DMS79 treated with DMSO at 0.1 percent for 48 hours (cell line): ENCODE data around the gene THEM5.
"Not testable (repeated sequence)": the region's sequence is repeated elsewhere in the genome, so short reads cannot be mapped to it uniquely, and the experiment has no call there.

Source experiments
- DNase-seq: peaks from one replicate; lab custom pipeline; 2025; lab: John Stamatoyannopoulos, UW

Gene THEM5, protein sequence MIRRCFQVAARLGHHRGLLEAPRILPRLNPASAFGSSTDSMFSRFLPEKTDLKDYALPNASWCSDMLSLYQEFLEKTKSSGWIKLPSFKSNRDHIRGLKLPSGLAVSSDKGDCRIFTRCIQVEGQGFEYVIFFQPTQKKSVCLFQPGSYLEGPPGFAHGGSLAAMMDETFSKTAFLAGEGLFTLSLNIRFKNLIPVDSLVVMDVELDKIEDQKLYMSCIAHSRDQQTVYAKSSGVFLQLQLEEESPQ

GRCh38 chr1:151853411-151853943, at the start of gene THEM5:
TSS of gene THEM5 (minus strand) at chr1:151853712. CDS start at chr1:151853565, 147 bp downstream.
- no peak for DNase-seq

GRCh38 chr1:151902858-151903257, 49.3 kb upstream of the THEM5 start:
- DNase-seq = no peak

- not testable (repeated sequence) for DNase-seq
These were observed 47.3 kb upstream of the THEM5 start for GRCh38 chr1:151900804-151901203.

DNA sequence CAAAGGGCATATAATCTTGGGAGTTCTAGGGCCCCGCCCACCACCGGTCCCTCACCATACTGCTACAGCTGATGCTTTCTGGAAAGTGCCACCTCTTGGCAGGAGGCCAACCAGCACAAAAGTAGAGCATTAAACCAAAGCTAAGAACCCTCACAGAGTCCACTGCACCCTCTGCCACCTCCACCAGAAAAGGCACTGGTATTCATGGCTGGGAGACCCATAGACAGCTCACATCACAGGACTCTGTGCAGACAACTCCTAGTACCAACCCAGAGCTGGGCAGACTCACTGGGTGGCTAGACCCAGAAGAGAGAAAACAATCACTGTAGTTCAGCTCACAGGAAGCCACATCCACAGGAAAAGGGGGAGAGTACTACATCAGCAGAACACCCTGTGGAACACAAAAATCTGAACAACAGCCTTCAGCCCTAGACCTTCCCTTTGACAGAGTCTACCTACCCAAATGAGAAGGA, 45.0 kb upstream of the THEM5 start:
- DNase-seq = no peak

DNA sequence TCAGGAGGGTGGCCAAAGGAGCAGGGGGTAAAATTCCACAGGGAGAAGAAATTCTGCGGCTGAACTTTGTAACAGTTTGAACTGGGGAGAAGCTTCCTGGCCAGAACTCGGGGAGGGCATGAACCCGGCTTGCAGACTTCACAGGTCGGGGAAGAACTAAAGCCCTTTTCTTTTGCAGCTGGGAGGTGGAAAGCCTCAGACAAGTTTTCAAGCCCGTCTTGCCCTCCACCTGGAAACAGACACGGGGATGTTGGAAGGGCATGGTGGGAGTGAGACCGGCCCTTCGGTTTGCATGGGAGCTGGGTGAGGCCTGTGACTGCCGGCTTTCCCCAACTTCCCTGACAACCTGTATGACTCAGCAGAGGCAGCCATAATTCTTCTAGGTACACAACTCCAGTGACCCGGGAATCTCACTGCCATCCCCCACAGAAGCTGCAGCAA, 44.5 kb upstream of the THEM5 start:
- DNase-seq = no peak

- no peak for DNase-seq
These were observed 39.8 kb upstream of the THEM5 start for GRCh38 chr1:151893176-151893924.

DNA sequence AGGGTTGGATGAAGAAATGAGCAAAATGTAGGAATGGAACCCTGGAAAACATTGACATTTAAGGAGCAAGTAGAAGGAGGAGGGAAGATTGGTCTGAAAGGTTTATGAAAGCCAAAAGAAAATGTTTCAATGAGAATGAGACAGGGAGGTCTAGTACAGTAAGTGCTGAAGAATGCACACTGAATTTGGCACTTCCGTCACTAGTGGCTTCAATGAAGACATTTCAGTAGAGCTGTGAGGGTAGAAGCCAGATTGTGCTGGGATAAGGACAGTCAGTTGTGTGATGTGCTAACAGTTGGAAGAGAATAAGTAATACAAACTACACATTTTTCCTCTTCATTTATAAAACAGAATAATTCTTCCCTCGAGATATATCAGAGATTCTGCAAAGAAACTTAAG, 38.7 kb upstream of the THEM5 start:
- DNase-seq = no peak

DNA sequence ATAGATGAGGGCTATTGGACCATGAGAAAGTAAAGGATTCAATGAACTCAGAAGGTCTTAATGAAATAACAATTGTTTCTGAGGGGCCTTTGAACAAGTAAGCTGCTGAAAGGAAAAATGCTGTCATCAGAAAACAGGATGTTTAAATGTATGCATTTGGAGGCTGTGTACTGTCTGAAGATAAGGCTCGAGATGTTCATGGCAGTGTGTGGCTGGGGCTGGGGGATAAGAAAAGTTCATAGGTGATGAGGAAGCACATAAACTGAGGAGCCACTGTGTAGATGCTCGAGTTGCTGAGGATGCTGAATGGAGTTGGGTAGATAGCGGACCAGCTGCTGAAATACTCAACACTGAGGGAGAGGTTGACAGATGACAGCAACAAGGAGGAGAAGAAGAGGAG, 38.0 kb upstream of the THEM5 start:
- DNase-seq = no peak

- no peak for DNase-seq
These were observed 35.6 kb upstream of the THEM5 start for GRCh38 chr1:151888972-151889570.

GRCh38 chr1:151887028-151887427, 33.5 kb upstream of the THEM5 start:
- DNase-seq = no peak

- DNase-seq = no peak
These were observed 32.0 kb upstream of the THEM5 start for GRCh38 chr1:151885479-151885878.

GRCh38 chr1:151884879-151885278, 31.4 kb upstream of the THEM5 start:
- DNase-seq = not testable (repeated sequence)

- not testable (repeated sequence) for DNase-seq
These were observed 30.9 kb upstream of the THEM5 start for GRCh38 chr1:151884445-151884844.

- DNase-seq = not testable (repeated sequence)
These were observed 30.4 kb upstream of the THEM5 start for GRCh38 chr1:151883898-151884297.

DNA sequence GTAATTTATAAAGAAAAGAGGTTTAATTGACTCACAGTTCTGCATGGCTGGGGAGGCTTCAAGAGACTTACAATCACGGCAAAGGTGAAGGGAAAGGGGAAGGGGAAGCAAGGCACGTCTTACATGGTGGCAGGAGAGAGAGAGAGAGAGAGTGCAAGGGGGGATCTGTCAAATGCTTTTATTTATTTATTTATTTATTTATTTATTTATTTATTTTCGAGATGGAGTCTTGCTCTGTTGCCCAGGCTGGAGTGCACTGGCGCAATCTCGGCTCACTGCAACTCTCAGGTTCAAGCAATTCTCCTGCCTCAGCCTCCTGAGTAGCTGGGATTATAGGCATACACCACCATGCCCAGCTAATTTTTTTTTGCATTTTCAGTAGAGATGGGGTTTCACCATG, 29.4 kb upstream of the THEM5 start:
- DNase-seq = not testable (repeated sequence)

DNA sequence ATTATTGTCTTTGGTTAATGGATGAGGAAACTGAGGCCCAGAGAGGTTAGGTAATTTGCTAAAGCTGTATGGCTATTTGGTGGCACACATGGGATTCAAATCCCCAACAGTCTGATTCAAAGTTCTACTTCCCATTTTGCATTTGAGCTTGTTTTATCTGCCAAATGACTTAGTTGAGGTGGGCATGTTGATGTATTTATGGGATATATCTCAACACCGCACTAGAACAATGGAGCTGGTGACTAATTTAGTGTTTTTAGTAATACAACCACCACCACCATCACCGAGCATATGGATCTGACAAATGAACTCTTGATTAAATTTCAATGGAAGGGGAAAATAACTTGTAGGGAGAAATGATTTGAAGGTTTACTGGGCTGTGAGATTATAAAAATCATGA, 29.0 kb upstream of the THEM5 start:
- DNase-seq = no peak

DNA sequence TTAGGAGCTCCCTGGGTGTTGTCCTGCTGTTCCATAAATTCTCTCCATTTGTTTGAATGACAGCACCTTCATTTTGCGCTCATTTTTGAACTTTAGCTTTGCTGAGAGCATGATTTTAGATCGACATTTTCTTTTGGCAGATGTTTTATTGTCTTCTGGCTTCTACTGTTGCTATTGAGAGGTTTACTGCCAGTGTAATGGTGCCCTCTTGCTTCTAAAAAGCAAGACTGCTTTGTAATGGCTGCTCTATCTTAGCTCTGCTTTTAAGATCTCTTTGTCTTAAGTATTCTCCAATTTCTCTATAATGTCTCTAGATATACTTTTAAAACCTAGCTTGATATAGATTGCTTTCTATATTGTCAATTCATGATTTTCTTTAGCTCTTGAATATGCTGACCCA, 28.0 kb upstream of the THEM5 start:
- no peak for DNase-seq

GRCh38 chr1:151875419-151876097, 22.0 kb upstream of the THEM5 start:
- DNase-seq = no peak

DNA sequence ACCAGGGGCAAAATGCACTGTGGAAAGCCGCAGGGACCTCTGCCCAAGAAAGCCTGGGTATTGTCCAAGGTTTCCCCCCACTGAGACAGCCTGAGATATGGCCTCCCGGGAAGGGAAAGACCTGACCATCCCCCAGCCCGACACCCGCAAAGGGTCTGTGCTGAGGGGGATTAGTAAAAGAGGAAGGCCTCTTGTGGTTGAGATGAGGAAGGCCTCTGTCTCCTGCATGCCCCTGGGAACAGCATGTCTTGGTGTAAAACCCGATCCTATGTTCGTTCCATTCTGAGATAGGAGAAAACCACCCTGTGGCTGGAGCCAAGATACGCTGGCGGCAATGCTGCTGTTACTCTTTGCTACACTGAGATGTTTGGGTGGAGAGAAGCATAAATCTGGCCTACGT, 19.3 kb upstream of the THEM5 start:
- DNase-seq = not testable (repeated sequence)

GRCh38 chr1:151871284-151872030, 17.9 kb upstream of the THEM5 start:
- no peak for DNase-seq

DNA sequence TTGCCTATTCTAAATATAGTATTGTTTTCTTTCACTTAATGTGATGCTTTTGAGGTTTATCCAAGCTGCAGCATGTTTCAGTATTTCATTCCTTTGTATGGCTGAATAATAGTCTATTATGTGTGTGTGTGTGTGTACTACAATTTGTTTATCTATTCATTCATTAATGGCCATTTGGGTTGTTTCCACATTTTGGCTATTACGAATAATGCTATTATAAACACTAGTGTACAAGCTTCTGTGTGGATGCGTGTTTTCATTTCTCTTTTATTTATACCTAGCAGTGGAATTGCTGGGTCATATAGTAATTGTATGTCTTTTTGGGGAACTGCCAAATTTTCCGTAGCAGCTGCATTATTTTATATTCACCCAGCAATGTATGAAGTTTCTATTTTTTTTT, 15.0 kb upstream of the THEM5 start:
- DNase-seq = no peak
